IMR-90 (cell line): ENCODE data around the gene EXD1. TPM values are rescaled to one million over a fixed set of nuclear protein-coding genes. Genes with fewer than 3 reads are reported as not detected.

Source experiments
- ATAC-seq: fragments of 200-7000 bp; cut with Tn5 transposase; 2 replicates; pipeline ENCODE4 v1.9.1; 2020; ENCODE audit warnings: low read depth, mild to moderate bottlenecking, moderate library complexity
- BruUV-seq: library from RNA; stranded (reverse); fragments of 400-500 nt; replicated peaks from 2 replicates; lab custom pipeline; 2021; lab: Mats Ljungman, UMichigan
- CTCF ChIA-PET: fragments of 300-600 bp; formaldehyde crosslinking; extraction: SDS; loops from one replicate; lab custom pipeline; 2021; ENCODE audit warnings: antibody characterized with exemption; lab: Yijun Ruan, JAX
- POLR2A ChIA-PET: fragments of 300-600 bp; sonication (Branson Sonifier 250); formaldehyde crosslinking; loops from one replicate; lab custom pipeline; 2022; ENCODE audit warnings: antibody characterized with exemption; ENCODE audit not compliant: unreplicated experiment; lab: Charles Lee
- DNase-seq: peaks from one replicate; pipeline ENCODE4 v3.0.0; 2013
- H2AFZ ChIP-seq: replicated peaks from 2 replicates; pipeline ENCODE3; 2013; ENCODE audit warnings: low read length, mild to moderate bottlenecking; ENCODE audit not compliant: poor library complexity
- H2AK5ac ChIP-seq: 2 replicates; pipeline ENCODE4 v1.6.1; 2013; ENCODE audit warnings: low read depth, low read length, inconsistent platforms
- H2AK9ac ChIP-seq: replicated peaks from 2 replicates; pipeline ENCODE3; 2013; ENCODE audit warnings: mild to moderate bottlenecking, low read depth, low read length, moderate library complexity; ENCODE audit not compliant: poor library complexity
- H2BK120ac ChIP-seq: 2 replicates; pipeline ENCODE4 v1.6.1; 2013; ENCODE audit warnings: low read depth, low read length, inconsistent platforms
- H2BK15ac ChIP-seq: 3 replicates; pipeline ENCODE4 v1.6.1; 2013; ENCODE audit warnings: low read depth, low read length, inconsistent platforms
- H2BK20ac ChIP-seq: 2 replicates; pipeline ENCODE4 v1.6.1; 2013; ENCODE audit warnings: low read depth, mild to moderate bottlenecking, inconsistent platforms, low read length, moderate library complexity
- H2BK5ac ChIP-seq: 2 replicates; pipeline ENCODE4 v1.6.1; 2013; ENCODE audit warnings: mild to moderate bottlenecking, low read depth, low read length, inconsistent platforms; ENCODE audit not compliant: poor library complexity, severe bottlenecking
- H3K14ac ChIP-seq: replicated peaks from 2 replicates; pipeline ENCODE4 v1.6.1; 2013; ENCODE audit warnings: low read depth, low read length, inconsistent platforms
- H3K18ac ChIP-seq: 2 replicates; pipeline ENCODE4 v1.6.1; 2013; ENCODE audit warnings: low read depth, low read length, control low read depth
- H3K23ac ChIP-seq: 2 replicates; pipeline ENCODE4 v1.6.1; 2013; ENCODE audit warnings: low read depth, low read length, inconsistent platforms
- H3K27ac ChIP-seq: 2 replicates; pipeline ENCODE4 v1.5.1; 2013; ENCODE audit warnings: mild to moderate bottlenecking, control low read depth, low read length; ENCODE audit not compliant: insufficient read depth
- H3K27me3 ChIP-seq: 2 replicates; pipeline ENCODE4 v1.6.1; 2013; ENCODE audit warnings: low read length; ENCODE audit not compliant: control insufficient read depth, insufficient read depth
- H3K36me3 ChIP-seq: 2 replicates; pipeline ENCODE4 v1.6.1; 2013; ENCODE audit warnings: low read length, mixed read lengths; ENCODE audit not compliant: control insufficient read depth, insufficient read depth
- H3K4ac ChIP-seq: 2 replicates; pipeline ENCODE4 v1.6.1; 2013; ENCODE audit warnings: low read depth, low read length, inconsistent platforms
- H3K4me1 ChIP-seq: 2 replicates; pipeline ENCODE4 v1.6.1; 2013; ENCODE audit warnings: low read length, mixed read lengths; ENCODE audit not compliant: control insufficient read depth, insufficient read depth
- H3K4me2 ChIP-seq: 2 replicates; pipeline ENCODE4 v1.6.1; 2013; ENCODE audit warnings: low read depth, mild to moderate bottlenecking, control low read depth, low read length, moderate library complexity
- H3K4me3 ChIP-seq: 2 replicates; pipeline ENCODE4 v1.5.1; 2013; ENCODE audit warnings: low read depth, mild to moderate bottlenecking, control low read depth, low read length, moderate library complexity; ENCODE audit not compliant: insufficient read depth
- H3K56ac ChIP-seq: 2 replicates; pipeline ENCODE4 v1.6.1; 2013; ENCODE audit warnings: low read length, inconsistent platforms; ENCODE audit not compliant: insufficient read depth; ENCODE audit errors: extremely low read depth
- H3K79me1 ChIP-seq, 2 experiments: 2 replicates each; pipeline ENCODE4 v1.6.1; 2013; ENCODE audit warnings: low read length in 2 of 2, inconsistent platforms in 1 of 2, low read depth in 1 of 2
- H3K9ac ChIP-seq: 2 replicates; pipeline ENCODE4 v1.6.1; 2013; ENCODE audit warnings: low read depth, low read length, control low read depth
- H3K9me1 ChIP-seq: 2 replicates; pipeline ENCODE4 v1.6.1; 2013; ENCODE audit warnings: low read length, inconsistent platforms; ENCODE audit not compliant: insufficient read depth
- H3K9me3 ChIP-seq: 2 replicates; pipeline ENCODE4 v1.6.1; 2013; ENCODE audit warnings: low read length; ENCODE audit not compliant: control insufficient read depth, insufficient read depth
- H4K20me1 ChIP-seq: 2 replicates; pipeline ENCODE4 v1.6.1; 2013; ENCODE audit warnings: low read length, inconsistent platforms; ENCODE audit not compliant: insufficient read depth
- H4K5ac ChIP-seq: 2 replicates; pipeline ENCODE4 v1.6.1; 2013; ENCODE audit warnings: mild to moderate bottlenecking, low read depth, low read length, control low read depth
- H4K8ac ChIP-seq, 2 experiments: 2 replicates each; pipeline ENCODE4 v1.6.1; 2013; ENCODE audit warnings: low read depth in 2 of 2, low read length in 2 of 2, control low read depth in 1 of 2, inconsistent platforms in 1 of 2
- H4K91ac ChIP-seq: 2 replicates; pipeline ENCODE4 v1.6.1; 2013; ENCODE audit warnings: low read depth, low read length, inconsistent platforms; ENCODE audit not compliant: insufficient read depth
- CHD1 ChIP-seq: IDR thresholded peaks from 2 replicates; pipeline ENCODE4 v1.6.1; 2012; ENCODE audit warnings: low read depth, low read length, improper control_type of control experiment
- RAD21 ChIP-seq: IDR thresholded peaks from 2 replicates; pipeline ENCODE4 v1.6.1; 2012; ENCODE audit warnings: low read length, improper control_type of control experiment
- WGBS, 2 experiments: methylation state at CpG; one replicate each; pipeline versions ENCODE4 v1.1.5 to v1.1.7; 2013; ENCODE audit warnings: missing lambda C conversion rate in 2 of 2; ENCODE audit not compliant: insufficient read length in 1 of 2; ENCODE audit errors: extremely low coverage in 2 of 2; 5-methylcytosine and 5-hydroxymethylcytosine counted together
- dilution Hi-C: fragments of 300-500 bp; cut with HindIII; formaldehyde crosslinking; loops from one replicate; pipeline ENCODE4 v1.14.3; 2018; ENCODE audit warnings: low sequenced_read_pairs; ENCODE audit not compliant: unreplicated experiment
- in situ Hi-C: fragments of 300-500 bp; cut with MboI; formaldehyde crosslinking; loops from 3 replicates; pipeline ENCODE4 v1.14.3; 2019; ENCODE audit warnings: low sequenced_read_pairs, inconsistent platforms, mixed read lengths
- intact Hi-C: fragments of 100-400 bp; cut with micrococcal nuclease; formaldehyde crosslinking; loops from 2 replicates; pipeline ENCODE4 v1.10.0; 2022
- polyA plus RNA-seq, 3 experiments: library from polyadenylated mRNA; depleted of rRNA; stranded (reverse); fragments of >200 nt; gene quantifications; 2 replicates each; pipeline ENCODE4 v1.2.3, GENCODE V29; 2012; ENCODE audit warnings: low replicate concordance in 1 of 3
- total RNA-seq: library from RNA; depleted of rRNA; stranded (reverse); fragments of >200 nt; gene quantifications from 2 replicates; pipeline ENCODE4 v1.2.3, GENCODE V29; 2012
- TF ChIP-seq, protein P1 (sequence below): fragments of 150-350 bp; IDR thresholded peaks from 2 replicates; pipeline ENCODE4 v1.6.1; 2017; ENCODE audit warnings: mild to moderate bottlenecking, antibody characterized with exemption, low read length, low read depth

EXD1 gene
- total and polyA plus RNA-seq, 2 of the 4 experiments (the other 2 are of a cell fraction), result not detected

DNA sequence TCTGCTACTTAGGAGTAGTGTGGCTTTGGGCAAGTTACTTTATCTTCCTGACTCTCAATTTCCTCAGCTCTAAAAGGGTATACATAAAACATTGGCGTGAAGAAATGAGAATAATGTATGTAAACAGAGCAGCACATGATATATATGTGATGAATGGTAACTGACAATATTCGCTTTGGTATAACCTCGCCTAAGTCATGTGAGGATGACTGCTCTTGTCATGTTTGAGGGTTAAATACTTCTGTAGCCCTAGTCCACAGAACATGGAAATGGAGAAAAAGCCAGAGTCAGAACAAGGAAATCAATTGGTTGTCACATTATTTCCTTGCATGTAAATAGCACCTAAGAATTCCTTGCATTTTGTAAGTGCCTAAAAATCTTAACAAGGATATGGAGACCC, 25.5 kb upstream of the EXD1 start:
- no peaks in the 10 kb centered on the region for H3K9me3 ChIP-seq
- H3K4me2 ChIP-seq, result no peak overlapping the region
- WGBS, 2 experiments, result no CpG with 5 or more reads among the region's 3 CpGs
- no peak overlapping the region for H4K5ac ChIP-seq
- no peak overlapping the region for H3K27ac ChIP-seq
- H3K27me3 ChIP-seq, result no peaks in the 10 kb centered on the region
- no peak overlapping the region for H3K56ac ChIP-seq
- ChIA-PET POLR2A (no interaction called here), CTCF (interaction anchor here (0.6 kb wide), 1 partner anchor 106 kb away, joined by 3 read pairs; no protein-coding TSS in a partner anchor)
- peaks cover 1% of the 10 kb centered on the region; the same call in 1 of the 2 replicates for H3K4me1 ChIP-seq
- no peak overlapping the region for H2AFZ ChIP-seq
- H3K18ac ChIP-seq, result no peak overlapping the region
- no peak for ATAC-seq
- no peak overlapping the region for H3K4me3 ChIP-seq
- no peak overlapping the region for H4K91ac ChIP-seq
- H3K23ac ChIP-seq, result no peak overlapping the region
- TF ChIP-seq RAD21, result no peak
- no peak for TF ChIP-seq CHD1
- TF ChIP-seq, protein P1, sequence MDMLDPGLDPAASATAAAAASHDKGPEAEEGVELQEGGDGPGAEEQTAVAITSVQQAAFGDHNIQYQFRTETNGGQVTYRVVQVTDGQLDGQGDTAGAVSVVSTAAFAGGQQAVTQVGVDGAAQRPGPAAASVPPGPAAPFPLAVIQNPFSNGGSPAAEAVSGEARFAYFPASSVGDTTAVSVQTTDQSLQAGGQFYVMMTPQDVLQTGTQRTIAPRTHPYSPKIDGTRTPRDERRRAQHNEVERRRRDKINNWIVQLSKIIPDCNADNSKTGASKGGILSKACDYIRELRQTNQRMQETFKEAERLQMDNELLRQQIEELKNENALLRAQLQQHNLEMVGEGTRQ, result no peak
- peaks cover 0 to 23% of the 10 kb centered on the region in 2 experiments; a peak in 3 of 4 replicates for H3K79me1 ChIP-seq
- peaks cover 8% of the 10 kb centered on the region for H3K36me3 ChIP-seq
- H4K20me1 ChIP-seq, result no peaks in the 10 kb centered on the region
- in situ Hi-C loops, result no loop called here
- intact Hi-C loops, result no loop called here
- H2BK5ac ChIP-seq, result no peak overlapping the region
- H3K4ac ChIP-seq, result no peak overlapping the region
- H2AK5ac ChIP-seq, result no peak overlapping the region
- no peak overlapping the region for H2AK9ac ChIP-seq
- no TSS peak for BruUV-seq
- H2BK20ac ChIP-seq, result no peak overlapping the region
- no peak overlapping the region for H4K8ac ChIP-seq
- no peak overlapping the region for H2BK120ac ChIP-seq
- dilution Hi-C loops, result no loop called here
- H3K9ac ChIP-seq, result no peak overlapping the region
- 0 out of 2 replicates have a peak, but pooled peaks cover 3% of the 10 kb centered on the region for H3K9me1 ChIP-seq
- H3K14ac ChIP-seq, result no peak overlapping the region
- DNase-seq, result no peak
- no peak overlapping the region for H2BK15ac ChIP-seq
